Trophoblast cell (in vitro differentiated cells and primary cell): ENCODE measurements around the gene KCNQ1OT1.

Experiments
- DNase-seq, 2 donors: peaks; one replicate each; pipeline ENCODE4 v3.0.0-alpha.2; 2016
- H2AFZ ChIP-seq: 2 replicates; pipeline ENCODE4 v1.6.1; 2013; ENCODE audit warnings: low read length, moderate library complexity, mild to moderate bottlenecking; ENCODE audit not compliant: insufficient read depth, poor library complexity
- H2AK5ac ChIP-seq: 2 replicates; pipeline ENCODE4 v1.6.1; 2013; ENCODE audit warnings: mild to moderate bottlenecking, low read length
- H2BK120ac ChIP-seq: 2 replicates; pipeline ENCODE4 v1.6.1; 2013; ENCODE audit warnings: low read length, mild to moderate bottlenecking, moderate library complexity; ENCODE audit not compliant: insufficient read depth, poor library complexity
- H2BK12ac ChIP-seq: 2 replicates; pipeline ENCODE4 v1.6.1; 2013; ENCODE audit warnings: mild to moderate bottlenecking, low read length, moderate library complexity
- H2BK5ac ChIP-seq: 2 replicates; pipeline ENCODE4 v1.6.1; 2013; ENCODE audit warnings: low read length, low read depth, moderate library complexity, mild to moderate bottlenecking; ENCODE audit not compliant: poor library complexity
- H3K14ac ChIP-seq: 2 replicates; pipeline ENCODE4 v1.6.1; 2013; ENCODE audit warnings: mild to moderate bottlenecking, low read length
- H3K18ac ChIP-seq: 2 replicates; pipeline ENCODE4 v1.6.1; 2013; ENCODE audit warnings: mild to moderate bottlenecking, low read length
- H3K23ac ChIP-seq: 2 replicates; pipeline ENCODE4 v1.6.1; 2013; ENCODE audit warnings: low read length
- H3K27ac ChIP-seq: 2 replicates; pipeline ENCODE4 v1.5.1; 2013; ENCODE audit warnings: low read depth, mild to moderate bottlenecking, inconsistent platforms, low read length, moderate library complexity
- H3K27me3 ChIP-seq: 2 replicates; pipeline ENCODE4 v1.6.1; 2013; ENCODE audit warnings: inconsistent platforms, mild to moderate bottlenecking, low read length, moderate library complexity; ENCODE audit not compliant: insufficient read depth
- H3K36me3 ChIP-seq, 2 experiments: 1 replicate in 1 of 2; 2 replicates in 1 of 2; pipeline ENCODE4 v1.6.1; 2013; ENCODE audit warnings: low read length in 2 of 2, mild to moderate bottlenecking in 2 of 2, moderate library complexity in 1 of 2; ENCODE audit not compliant: insufficient read depth in 2 of 2, control insufficient read depth in 1 of 2
- H3K4ac ChIP-seq: 2 replicates; pipeline ENCODE4 v1.6.1; 2013; ENCODE audit warnings: low read depth, mild to moderate bottlenecking, low read length, moderate library complexity
- H3K4me1 ChIP-seq, 2 experiments: 1 replicate in 1 of 2; 2 replicates in 1 of 2; pipeline ENCODE4 v1.6.1; 2013; ENCODE audit warnings: low read length in 2 of 2, mild to moderate bottlenecking in 2 of 2, moderate library complexity in 1 of 2; ENCODE audit not compliant: insufficient read depth in 2 of 2, control insufficient read depth in 1 of 2
- H3K4me2 ChIP-seq: 2 replicates; pipeline ENCODE4 v1.6.1; 2013; ENCODE audit warnings: inconsistent platforms, mild to moderate bottlenecking, low read length, moderate library complexity
- H3K4me3 ChIP-seq: 2 replicates; pipeline ENCODE4 v1.5.1; 2013; ENCODE audit warnings: mild to moderate bottlenecking, low read depth, low read length, inconsistent platforms
- H3K79me1 ChIP-seq: one replicate; pipeline ENCODE4 v1.6.1; 2013; ENCODE audit warnings: low read length
- H3K79me2 ChIP-seq: 2 replicates; pipeline ENCODE4 v1.6.1; 2013; ENCODE audit warnings: low read length, mild to moderate bottlenecking; ENCODE audit not compliant: control insufficient read depth, insufficient read depth, poor library complexity
- H3K9ac ChIP-seq: 2 replicates; pipeline ENCODE4 v1.6.1; 2013; ENCODE audit warnings: mild to moderate bottlenecking, low read length
- H3K9me3 ChIP-seq: 2 replicates; pipeline ENCODE4 v1.6.1; 2013; ENCODE audit warnings: low read depth, mild to moderate bottlenecking, control low read depth, inconsistent platforms, low read length; ENCODE audit not compliant: insufficient read depth
- H4K12ac ChIP-seq: 2 replicates; pipeline ENCODE4 v1.6.1; 2013; ENCODE audit warnings: low read depth, mild to moderate bottlenecking, low read length, moderate library complexity
- H4K8ac ChIP-seq: 2 replicates; pipeline ENCODE4 v1.6.1; 2013; ENCODE audit warnings: low read depth, mild to moderate bottlenecking, low read length, moderate library complexity
- H4K91ac ChIP-seq: one replicate; pipeline ENCODE4 v1.6.1; 2013; ENCODE audit warnings: low read depth, mild to moderate bottlenecking, low read length, moderate library complexity
- WGBS: extraction: QIAGEN DNeasy Blood & Tissue Kit; methylation state at CpG from one replicate; pipeline ENCODE4 v1.1.7; 2013; ENCODE audit warnings: missing lambda C conversion rate; ENCODE audit not compliant: insufficient read length, insufficient coverage; ENCODE audit errors: extremely low coverage; 5-methylcytosine and 5-hydroxymethylcytosine counted together

Gene KCNQ1OT1

DNA sequence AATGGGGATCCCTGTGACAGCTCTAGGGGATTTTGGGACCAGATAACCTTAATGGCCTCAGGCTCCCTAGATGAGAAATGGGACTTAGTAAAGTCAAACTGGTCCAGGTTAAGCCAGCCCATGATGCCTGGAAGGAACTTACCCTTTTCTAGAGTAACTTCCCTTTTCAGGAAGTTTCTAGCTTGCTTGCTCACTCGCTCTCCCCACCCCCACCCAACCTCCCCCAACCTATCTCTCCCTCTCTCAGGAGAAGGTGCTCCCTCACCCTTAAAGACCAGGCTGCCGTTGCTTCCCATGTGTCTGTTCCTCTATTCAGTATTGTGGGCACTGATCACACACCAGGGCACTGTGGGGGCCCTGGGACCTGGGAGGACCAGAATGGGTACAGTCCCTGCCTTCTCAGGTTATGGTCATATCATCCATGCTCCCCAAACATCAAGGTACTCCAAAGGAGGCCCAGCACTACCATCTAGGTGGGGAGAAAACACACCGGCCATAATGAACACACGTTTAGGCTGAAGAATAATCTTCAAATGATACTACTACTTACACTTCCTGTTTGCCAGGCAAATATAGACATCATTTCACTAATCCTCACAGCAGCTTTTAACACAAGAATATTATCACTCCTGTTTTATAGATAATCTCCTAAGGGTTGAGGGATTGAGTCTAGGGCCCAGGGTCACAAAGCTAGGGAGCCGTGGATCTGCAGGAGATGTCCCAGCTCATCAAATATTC lies 18.2 kb downstream of the KCNQ1OT1 start:
- no peak overlapping the region for H3K14ac ChIP-seq
- no peak overlapping the region for H3K27ac ChIP-seq
- no peaks in the 10 kb centered on the region for H3K9me3 ChIP-seq
- H4K91ac ChIP-seq: no peak overlapping the region
- H2BK12ac ChIP-seq: no peak overlapping the region
- H4K8ac ChIP-seq: no peak overlapping the region
- no peak overlapping the region for H3K23ac ChIP-seq
- no peaks in the 10 kb centered on the region for H3K27me3 ChIP-seq
- no peak overlapping the region for H2AK5ac ChIP-seq
- no peaks in the 10 kb centered on the region for H3K79me2 ChIP-seq
- no peak overlapping the region for H3K18ac ChIP-seq
- H3K4ac ChIP-seq: no peak overlapping the region
- H3K4me2 ChIP-seq: no peak overlapping the region
- no peaks in the 10 kb centered on the region for H3K79me1 ChIP-seq
- H4K12ac ChIP-seq: no peak overlapping the region
- DNase-seq: no peak
- H2AFZ ChIP-seq: no peak overlapping the region
- H3K9ac ChIP-seq: no peak overlapping the region
- peaks cover 2 to 12% of the 10 kb centered on the region in 2 experiments for H3K36me3 ChIP-seq
- peaks cover 8 to 11% of the 10 kb centered on the region in 2 experiments for H3K4me1 ChIP-seq
- H2BK120ac ChIP-seq: no peak overlapping the region
- WGBS: no CpG with 5 or more reads among the region's 5 CpGs
- H2BK5ac ChIP-seq: no peak overlapping the region
- H3K4me3 ChIP-seq: no peak overlapping the region

DNA sequence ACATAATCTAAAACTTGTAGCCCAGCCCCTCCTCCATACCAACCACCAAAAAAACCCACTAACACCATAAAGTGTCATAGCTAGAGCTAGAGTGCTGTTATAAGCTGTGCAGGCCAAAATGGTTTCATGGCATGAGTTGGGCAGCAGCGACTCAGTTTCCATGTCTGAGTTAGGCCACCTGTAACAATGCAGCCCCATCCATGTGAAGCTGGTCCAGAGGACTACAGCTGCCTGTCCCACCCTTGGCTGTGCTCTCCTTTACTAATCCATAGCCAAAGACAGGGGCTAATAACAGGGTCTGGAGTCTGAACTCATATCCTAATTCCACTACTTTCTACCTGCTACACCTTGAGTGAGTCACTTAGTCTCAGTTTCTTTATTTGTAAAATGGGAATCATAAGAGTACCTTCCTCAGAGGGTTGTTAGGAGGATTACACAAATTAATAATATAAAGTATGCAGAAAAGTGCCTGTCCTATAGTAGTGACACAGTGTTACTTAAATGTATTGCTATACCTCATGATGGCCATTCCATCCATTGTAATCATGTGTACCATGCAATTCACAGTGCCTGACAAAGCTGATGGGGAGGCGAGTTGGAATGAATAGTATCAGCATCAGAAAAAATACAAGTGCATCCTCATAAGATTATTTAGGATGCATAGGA lies 20.6 kb downstream of the KCNQ1OT1 start:
- no peak overlapping the region for H3K9ac ChIP-seq
- no peak overlapping the region for H3K4me2 ChIP-seq
- DNase-seq: no peak
- no peak overlapping the region for H3K27ac ChIP-seq
- no peak overlapping the region for H2BK120ac ChIP-seq
- no peak overlapping the region for H3K4me3 ChIP-seq
- H4K12ac ChIP-seq: no peak overlapping the region
- no peaks in the 10 kb centered on the region for H3K79me2 ChIP-seq
- no peak overlapping the region for H2BK12ac ChIP-seq
- peaks cover 3 to 10% of the 10 kb centered on the region in 2 experiments for H3K36me3 ChIP-seq
- H3K9me3 ChIP-seq: no peaks in the 10 kb centered on the region
- WGBS: no CpG with 5 or more reads among the region's 2 CpGs
- no peak overlapping the region for H3K4ac ChIP-seq
- H4K91ac ChIP-seq: no peak overlapping the region
- no peak overlapping the region for H2AK5ac ChIP-seq
- H3K23ac ChIP-seq: no peak overlapping the region
- H2AFZ ChIP-seq: no peak overlapping the region
- no peak overlapping the region for H3K14ac ChIP-seq
- H3K4me1 ChIP-seq: peaks cover 7 to 13% of the 10 kb centered on the region in 2 experiments
- peaks cover 3% of the 10 kb centered on the region for H3K79me1 ChIP-seq
- H3K18ac ChIP-seq: no peak overlapping the region
- no peak overlapping the region for H2BK5ac ChIP-seq
- H3K27me3 ChIP-seq: no peaks in the 10 kb centered on the region
- no peak overlapping the region for H4K8ac ChIP-seq

DNA sequence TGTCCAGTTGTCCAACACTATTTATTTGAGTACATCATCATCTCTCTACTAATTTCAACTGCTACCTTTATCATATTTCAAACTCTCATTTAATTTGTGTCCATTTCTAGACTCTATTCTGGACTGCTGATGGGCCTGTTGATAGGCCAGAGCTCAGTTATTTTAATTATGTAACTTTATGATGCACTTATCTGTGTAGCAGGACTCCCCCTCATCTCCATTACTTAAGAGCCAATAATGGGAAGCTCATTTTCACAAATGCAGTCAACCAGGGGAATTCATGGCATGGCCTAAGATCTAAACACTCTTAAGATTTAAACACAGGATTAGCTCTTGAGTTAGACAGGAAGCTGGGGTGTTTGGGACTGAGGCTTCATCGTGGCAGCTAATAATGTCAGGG lies 21.4 kb downstream of the KCNQ1OT1 start:
- Histone ChIP-seq H2BK12ac (no peak overlapping the region), H3K9ac (no peak overlapping the region), H2BK120ac (no peak overlapping the region), H3K79me2 (no peaks in the 10 kb centered on the region), H2BK5ac (no peak overlapping the region), H3K27me3 (no peaks in the 10 kb centered on the region), H4K12ac (no peak overlapping the region), H2AK5ac (no peak overlapping the region), H3K79me1 (peaks cover 6% of the 10 kb centered on the region), H4K8ac (no peak overlapping the region), H3K9me3 (no peaks in the 10 kb centered on the region), H3K27ac (no peak overlapping the region), H3K14ac (no peak overlapping the region), H4K91ac (no peak overlapping the region), H3K36me3 (peaks cover 7 to 12% of the 10 kb centered on the region in 2 experiments), H3K4me2 (no peak overlapping the region), H3K4me3 (no peak overlapping the region), H3K18ac (no peak overlapping the region), H2AFZ (no peak overlapping the region), H3K4ac (no peak overlapping the region), H3K23ac (no peak overlapping the region), H3K4me1 (peaks cover 8 to 18% of the 10 kb centered on the region in 2 experiments)
- DNase-seq: no peak
- no CpG with 5 or more reads among the region's 1 CpG for WGBS

DNA sequence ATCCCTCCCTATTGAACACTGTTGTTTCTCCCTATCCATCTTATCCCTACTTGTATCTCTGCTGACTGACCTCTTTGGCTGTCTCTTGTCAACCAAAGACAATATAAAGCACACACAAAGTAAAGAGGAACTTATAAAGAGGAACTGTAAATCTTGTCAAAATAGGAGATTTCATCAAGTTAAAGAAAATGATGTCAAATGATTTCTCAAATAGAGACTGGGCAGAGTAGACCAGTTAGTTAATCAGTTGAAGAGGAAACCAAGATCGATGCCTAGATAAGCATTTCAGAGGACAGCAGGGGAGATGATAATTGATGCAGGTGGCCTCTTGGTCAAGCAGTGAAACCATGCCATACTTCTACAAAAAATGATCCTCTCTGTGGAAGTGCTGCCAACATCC lies 22.7 kb downstream of the KCNQ1OT1 start:
- no peak overlapping the region for H2BK120ac ChIP-seq
- H2AFZ ChIP-seq: no peak overlapping the region
- DNase-seq: no peak
- H3K79me1 ChIP-seq: peaks cover 6% of the 10 kb centered on the region
- H3K79me2 ChIP-seq: no peaks in the 10 kb centered on the region
- H3K14ac ChIP-seq: no peak overlapping the region
- no peak overlapping the region for H3K18ac ChIP-seq
- no peak overlapping the region for H3K23ac ChIP-seq
- H3K4me3 ChIP-seq: no peak overlapping the region
- H3K4me1 ChIP-seq: peaks cover 8 to 18% of the 10 kb centered on the region in 2 experiments
- no peak overlapping the region for H4K12ac ChIP-seq
- no CpG with 5 or more reads among the region's 1 CpG for WGBS
- no peaks in the 10 kb centered on the region for H3K9me3 ChIP-seq
- no peak overlapping the region for H3K27ac ChIP-seq
- no peaks in the 10 kb centered on the region for H3K27me3 ChIP-seq
- no peak overlapping the region for H4K91ac ChIP-seq
- H3K36me3 ChIP-seq: peaks cover 11 to 12% of the 10 kb centered on the region in 2 experiments
- no peak overlapping the region for H2BK12ac ChIP-seq
- H4K8ac ChIP-seq: no peak overlapping the region
- no peak overlapping the region for H2AK5ac ChIP-seq
- no peak overlapping the region for H3K4ac ChIP-seq
- no peak overlapping the region for H2BK5ac ChIP-seq
- no peak overlapping the region for H3K9ac ChIP-seq
- no peak overlapping the region for H3K4me2 ChIP-seq
